HG03139 (cell line): ENCODE results near the gene SGCD.

Source experiments
- ATAC-seq: cut with Tn5 transposase; IDR thresholded peaks from one replicate; pipeline ENCODE4 v1.9.1; 2021; ENCODE audit not compliant: unreplicated experiment

SGCD gene

GRCh38 chr5:156326718-156327259 is at the start of gene SGCD:
Gene SGCD (plus strand): TSS chr5:156327164.
- no peak for ATAC-seq

GRCh38 chr5:156277290-156277689 is 49.7 kb upstream of the SGCD start:
- ATAC-seq = no peak

GRCh38 chr5:156295431-156295830 is 31.5 kb upstream of the SGCD start:
- no peak for ATAC-seq

GRCh38 chr5:156310115-156310514 is 16.8 kb upstream of the SGCD start:
- ATAC-seq = no peak

GRCh38 chr5:156312897-156313694 is 13.9 kb upstream of the SGCD start:
- ATAC-seq = no peak

GRCh38 chr5:156314416-156314815 is 12.5 kb upstream of the SGCD start:
- ATAC-seq = no peak

- no peak for ATAC-seq
Observed at GRCh38 chr5:156322666-156323065, 4.3 kb upstream of the SGCD start.

- no peak for ATAC-seq
Observed at GRCh38 chr5:156327296-156327695, 332 bp downstream of the SGCD start.

GRCh38 chr5:156328161-156328560 is 1.2 kb downstream of the SGCD start:
- no peak for ATAC-seq

GRCh38 chr5:156328766-156329165 is 1.8 kb downstream of the SGCD start:
- no peak for ATAC-seq

- ATAC-seq = no peak
Observed at GRCh38 chr5:156329171-156329611, 2.2 kb downstream of the SGCD start.

- ATAC-seq = no peak
Observed at GRCh38 chr5:156330141-156330870, 3.3 kb downstream of the SGCD start.

- no peak for ATAC-seq
Observed at GRCh38 chr5:156331181-156331580, 4.2 kb downstream of the SGCD start.

GRCh38 chr5:156331845-156332244 is 4.9 kb downstream of the SGCD start:
- ATAC-seq = no peak

- no peak for ATAC-seq
Observed at GRCh38 chr5:156332245-156332644, 5.3 kb downstream of the SGCD start.

GRCh38 chr5:156339139-156339841 is 12.3 kb downstream of the SGCD start:
- ATAC-seq = no peak

- ATAC-seq = no peak
Observed at GRCh38 chr5:156340893-156341292, 13.9 kb downstream of the SGCD start.

- ATAC-seq = no peak
Observed at GRCh38 chr5:156350256-156350655, 23.3 kb downstream of the SGCD start.

- ATAC-seq = no peak
Observed at GRCh38 chr5:156351423-156351822, 24.5 kb downstream of the SGCD start.

GRCh38 chr5:156354571-156354970 is 27.6 kb downstream of the SGCD start:
- no peak for ATAC-seq

- no peak for ATAC-seq
Observed at GRCh38 chr5:156356238-156356637, 29.3 kb downstream of the SGCD start.
